ENCODE measurements around the gene CCDC6. TPM values are rescaled to one million over a fixed set of nuclear protein-coding genes. Genes with fewer than 3 reads are reported as not detected.

CCDC6 gene
- total and polyA plus RNA-seq, 9 of the 15 experiments (the other 6 are each of a cell fraction or from before 2014, with no cell fraction given): 10.4 to 41.0 (median 20.9) TPM

GRCh38 chr10:59922907-59923306, 16.6 kb upstream of the CCDC6 start:
- BruUV-seq (replicated peaks): no TSS peak
- no peaks in the 10 kb centered on the region; the same call in 1 of the 2 replicates for H3K9me3 ChIP-seq (replicated peaks; ENCODE audit: control insufficient read depth, insufficient read depth, low read depth, low read length)
- H3K9ac ChIP-seq (ENCODE audit: insufficient read depth in 1 of 2, low read depth in 2 of 2, low read length in 2 of 2): no peak overlapping the region
- TF ChIP-seq ZNF41 (CRISPR knock-in tag; conservative IDR thresholded peaks at IDR 0.05): 0 out of 2 replicates have a peak, but pooled peaks have one; percentile 33
- no peak for TF ChIP-seq RCOR1 (IDR thresholded peaks at IDR 0.05; ENCODE audit: borderline replicate concordance in 1 of 2, low read depth in 2 of 2, low read length in 2 of 2)
- no peak for TF ChIP-seq HMG20A (CRISPR knock-in tag; conservative IDR thresholded peaks at IDR 0.05)
- TF ChIP-seq NR1H2 (CRISPR knock-in tag; IDR thresholded peaks at IDR 0.05): no peak
- TF ChIP-seq, protein P1, sequence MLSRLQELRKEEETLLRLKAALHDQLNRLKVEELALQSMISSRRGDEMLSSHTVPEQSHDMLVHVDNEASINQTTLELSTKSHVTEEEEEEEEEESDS (CRISPR knock-in tag; IDR thresholded peaks at IDR 0.05): no peak
- peak in 1 of 2 experiments; percentile 39; a peak in 1 of 4 replicates for TF ChIP-seq TRIM24 (IDR thresholded peaks at IDR 0.05)
- TF ChIP-seq XRCC3 (IDR thresholded peaks at IDR 0.05): no peak
- TF ChIP-seq ZKSCAN1 (IDR thresholded peaks at IDR 0.05; ENCODE audit: low read depth, low read length): no peak
- peak in 1 of 2 experiments; percentile 89; a peak in 2 of 3 replicates for TF ChIP-seq CBX3 (IDR thresholded peaks at IDR 0.05; ENCODE audit: borderline replicate concordance in 1 of 2, low read length in 2 of 2)
- no peak for TF ChIP-seq ZNF165 (CRISPR knock-in tag; IDR thresholded peaks at IDR 0.05; ENCODE audit: borderline replicate concordance)
- TF ChIP-seq NFIC (IDR thresholded peaks at IDR 0.05): 0 out of 2 replicates have a peak, but pooled peaks have one; percentile 32
- TF ChIP-seq CBX5 (IDR thresholded peaks at IDR 0.05; ENCODE audit: borderline replicate concordance, low read depth): peak; percentile 80
- peak; percentile 94 for TF ChIP-seq TRIM28 (IDR thresholded peaks at IDR 0.05)
- TF ChIP-seq, protein P2, sequence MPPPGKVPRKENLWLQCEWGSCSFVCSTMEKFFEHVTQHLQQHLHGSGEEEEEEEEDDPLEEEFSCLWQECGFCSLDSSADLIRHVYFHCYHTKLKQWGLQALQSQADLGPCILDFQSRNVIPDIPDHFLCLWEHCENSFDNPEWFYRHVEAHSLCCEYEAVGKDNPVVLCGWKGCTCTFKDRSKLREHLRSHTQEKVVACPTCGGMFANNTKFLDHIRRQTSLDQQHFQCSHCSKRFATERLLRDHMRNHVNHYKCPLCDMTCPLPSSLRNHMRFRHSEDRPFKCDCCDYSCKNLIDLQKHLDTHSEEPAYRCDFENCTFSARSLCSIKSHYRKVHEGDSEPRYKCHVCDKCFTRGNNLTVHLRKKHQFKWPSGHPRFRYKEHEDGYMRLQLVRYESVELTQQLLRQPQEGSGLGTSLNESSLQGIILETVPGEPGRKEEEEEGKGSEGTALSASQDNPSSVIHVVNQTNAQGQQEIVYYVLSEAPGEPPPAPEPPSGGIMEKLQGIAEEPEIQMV (tag; conservative IDR thresholded peaks at IDR 0.05; ENCODE audit: low read depth): no peak
- no peak for TF ChIP-seq MYBL2 (IDR thresholded peaks at IDR 0.05; ENCODE audit: low read depth)
- TF ChIP-seq MYBL2 (CRISPR knock-in tag; IDR thresholded peaks at IDR 0.05; ENCODE audit: borderline replicate concordance): no peak
- TF ChIP-seq, protein P3, sequence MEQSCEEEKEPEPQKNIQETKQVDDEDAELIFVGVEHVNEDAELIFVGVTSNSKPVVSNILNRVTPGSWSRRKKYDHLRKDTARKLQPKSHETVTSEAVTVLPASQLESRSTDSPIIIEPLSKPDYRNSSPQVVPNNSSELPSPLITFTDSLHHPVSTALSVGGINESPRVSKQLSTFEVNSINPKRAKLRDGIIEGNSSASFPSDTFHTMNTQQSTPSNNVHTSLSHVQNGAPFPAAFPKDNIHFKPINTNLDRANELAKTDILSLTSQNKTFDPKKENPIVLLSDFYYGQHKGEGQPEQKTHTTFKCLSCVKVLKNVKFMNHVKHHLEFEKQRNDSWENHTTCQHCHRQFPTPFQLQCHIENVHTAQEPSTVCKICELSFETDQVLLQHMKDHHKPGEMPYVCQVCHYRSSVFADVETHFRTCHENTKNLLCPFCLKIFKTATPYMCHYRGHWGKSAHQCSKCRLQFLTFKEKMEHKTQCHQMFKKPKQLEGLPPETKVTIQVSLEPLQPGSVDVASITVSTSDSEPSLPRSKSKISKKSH (CRISPR knock-in tag; IDR thresholded peaks at IDR 0.05): 0 out of 2 replicates have a peak, but pooled peaks have one; percentile 55
- TF ChIP-seq NCOR1 (IDR thresholded peaks at IDR 0.05): no peak
- TF ChIP-seq ZNF316 (IDR thresholded peaks at IDR 0.05): peak; percentile 60
- no peak for FAIRE-seq
- in situ Hi-C loops (cut with MboI): no loop called here
- no peaks in the 10 kb centered on the region for H3K9me1 ChIP-seq (ENCODE audit: control insufficient read depth, insufficient read depth, low read length)
- H3K4me1 ChIP-seq (replicated peaks in 1 of 2; ENCODE audit: control insufficient read depth in 2 of 2, insufficient read depth in 2 of 2, low read length in 2 of 2): no peaks in the 10 kb centered on the region
- intact Hi-C loops (cut with micrococcal nuclease): no loop called here
- H3K4me3 ChIP-seq: no peak overlapping the region
- no peak overlapping the region for H3K4me2 ChIP-seq (ENCODE audit: insufficient read depth, low read length)
- H4K20me1 ChIP-seq (replicated peaks; ENCODE audit: control insufficient read depth, insufficient read depth, low read length): no peaks in the 10 kb centered on the region
- no peak for ATAC-seq
- H2AFZ ChIP-seq (ENCODE audit: low read depth, low read length): no peak overlapping the region
- 4% methylated on average over 3 of the region's 3 CpGs for WGBS (ENCODE audit: insufficient coverage, low coverage, missing lambda C conversion rate)
- H3K27ac ChIP-seq (ENCODE audit: extremely low read depth, low read depth, low read length): no peak overlapping the region
- CTCF ChIA-PET (ENCODE audit: low intra/inter-chr PET ratio): no interaction called here
- POLR2A ChIA-PET: no interaction called here
- no peak for DNase-seq (ENCODE audit: extremely low read depth in 1 of 4, low spot score in 3 of 4)
- no peaks in the 10 kb centered on the region for H3K79me2 ChIP-seq (ENCODE audit: control insufficient read depth, insufficient read depth, low read length)
- H3K36me3 ChIP-seq (ENCODE audit: control insufficient read depth, insufficient read depth, low read length): no peaks in the 10 kb centered on the region
- H3K27me3 ChIP-seq (ENCODE audit: control insufficient read depth in 2 of 2, insufficient read depth in 2 of 2, low read length in 2 of 2): no peaks in the 10 kb centered on the region
